GM19099 (cell line): Measurements from ENCODE around the gene RNF223.

Experiments
- POLR2A ChIP-seq: IDR thresholded peaks from 3 replicates; pipeline ENCODE4 v1.6.1; 2011; ENCODE audit warnings: low read depth; ENCODE audit not compliant: insufficient read length; ENCODE audit errors: extremely low read depth

Gene RNF223

GRCh38 chr1:1040004-1040991 lies 33.8 kb downstream of the RNF223 start:
- no peak for TF ChIP-seq POLR2A

DNA sequence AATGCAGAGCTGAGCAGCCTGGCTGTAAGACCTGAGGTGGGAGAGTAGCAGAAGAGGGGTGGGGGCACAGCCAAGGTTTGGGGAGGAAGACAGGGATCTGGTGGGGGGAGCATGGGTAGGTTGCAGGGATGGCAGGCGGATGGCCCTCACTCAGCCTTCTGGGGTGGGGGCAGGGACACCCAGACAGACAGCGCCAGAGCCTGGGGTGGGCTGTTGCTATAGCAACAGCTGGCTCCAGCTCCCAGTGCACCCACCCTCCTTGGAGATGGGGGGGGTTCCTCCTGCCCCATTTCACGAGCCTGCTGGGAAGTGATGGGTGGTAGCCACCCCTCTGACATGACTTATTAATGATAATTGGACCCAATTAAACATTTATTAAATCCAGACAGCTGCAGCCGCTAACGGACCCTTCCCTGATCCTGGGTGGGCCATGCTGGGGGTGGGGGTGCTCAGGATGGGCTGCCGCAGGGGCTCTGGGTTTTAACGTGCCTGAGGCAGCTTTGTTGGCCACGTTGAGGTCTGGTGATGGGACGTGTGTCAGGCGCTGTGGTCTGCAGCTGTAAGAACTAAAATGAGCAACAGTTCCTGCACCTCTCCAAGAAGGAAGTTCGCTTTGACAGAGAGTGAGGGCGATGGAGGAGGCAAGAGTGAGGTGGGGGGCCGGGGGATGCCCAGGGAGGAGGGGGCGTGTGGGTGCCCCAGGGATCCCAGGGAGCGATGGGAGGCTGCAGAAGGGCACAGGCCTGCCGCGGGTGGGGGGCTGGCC lies 34.8 kb downstream of the RNF223 start:
- no peak for TF ChIP-seq POLR2A

DNA sequence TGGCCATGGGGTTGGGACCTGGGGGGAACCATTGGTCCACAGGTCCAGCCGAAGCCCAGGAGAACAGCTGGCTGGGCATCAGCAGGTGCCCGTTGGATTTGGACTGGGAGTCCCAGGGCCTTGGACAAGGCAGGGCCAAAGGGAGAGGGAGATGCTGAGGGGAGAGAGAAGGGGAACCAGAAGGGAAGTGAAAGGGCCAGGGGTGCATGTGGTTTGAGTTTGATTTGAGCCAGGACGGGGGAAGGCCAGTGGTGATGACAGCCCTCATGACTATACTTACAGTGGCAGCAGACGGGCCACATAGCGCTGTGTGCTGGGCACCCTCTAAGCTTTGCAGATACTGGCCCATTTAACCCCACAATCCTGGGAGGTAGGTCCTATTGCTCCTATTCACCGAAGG lies 35.4 kb downstream of the RNF223 start:
- TF ChIP-seq POLR2A, result no peak

DNA sequence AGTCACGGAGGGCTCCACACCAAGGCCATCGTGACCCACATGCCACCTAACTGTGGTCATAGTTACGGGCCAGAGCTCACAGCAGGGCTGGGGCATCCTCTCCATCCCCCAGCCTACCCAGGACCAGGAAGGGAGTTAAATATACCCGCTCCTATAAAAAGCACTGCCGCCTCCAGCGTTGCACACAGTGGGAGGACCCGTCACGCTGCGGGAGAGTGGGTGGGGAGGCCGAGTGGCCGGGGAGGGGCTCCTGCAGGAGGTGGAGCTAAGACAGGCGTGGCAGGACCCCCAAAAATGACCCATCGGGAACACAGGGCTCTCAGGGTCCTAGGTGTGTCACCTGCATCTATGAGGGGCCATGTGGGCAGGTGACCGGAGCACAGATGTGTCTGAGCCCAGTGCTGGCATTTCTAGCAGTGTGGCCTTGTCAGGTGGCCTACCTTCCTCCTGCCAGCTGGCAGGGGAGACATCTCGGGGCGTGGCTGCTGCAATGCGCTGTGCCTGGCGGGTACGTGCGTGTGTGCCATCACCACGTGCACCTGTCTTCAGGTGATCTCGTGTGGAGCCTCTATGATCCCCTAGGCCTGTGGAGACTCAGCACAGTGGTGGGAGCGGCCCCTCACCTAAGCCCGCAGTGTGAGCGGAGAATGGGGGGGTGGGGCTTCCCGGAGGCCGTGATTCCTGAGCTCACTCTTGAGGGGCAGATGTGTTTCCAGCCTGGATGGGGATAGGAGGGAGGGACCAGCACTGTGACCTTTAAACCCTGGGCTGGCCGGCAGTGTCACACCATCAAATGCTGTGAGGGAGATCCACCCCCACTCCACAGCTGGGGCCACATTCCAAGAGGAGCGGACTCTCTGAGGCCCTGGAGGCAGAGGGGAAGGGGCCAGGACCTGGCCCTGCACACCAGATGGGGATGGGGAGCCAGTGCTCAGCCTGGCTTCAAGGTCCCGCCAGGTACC lies 36.5 kb downstream of the RNF223 start:
- no peak for TF ChIP-seq POLR2A

GRCh38 chr1:1035291-1035943 lies 38.7 kb downstream of the RNF223 start:
- TF ChIP-seq POLR2A, result no peak

DNA sequence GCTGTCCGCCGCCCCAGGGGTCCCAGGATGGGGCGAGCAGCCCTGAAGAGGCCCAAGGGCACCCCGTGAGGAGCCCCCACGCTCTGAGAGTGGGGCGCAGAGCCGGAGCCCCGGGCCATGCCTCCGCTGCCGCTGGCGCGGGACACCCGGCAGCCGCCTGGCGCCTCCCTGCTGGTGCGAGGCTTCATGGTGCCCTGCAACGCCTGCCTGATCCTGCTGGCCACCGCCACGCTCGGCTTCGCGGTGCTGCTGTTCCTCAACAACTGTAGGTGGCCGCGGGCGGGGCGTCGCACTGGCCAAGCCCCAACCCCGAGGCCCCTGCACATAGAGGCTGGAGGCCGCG lies 39.7 kb downstream of the RNF223 start:
- no peak for TF ChIP-seq POLR2A

DNA sequence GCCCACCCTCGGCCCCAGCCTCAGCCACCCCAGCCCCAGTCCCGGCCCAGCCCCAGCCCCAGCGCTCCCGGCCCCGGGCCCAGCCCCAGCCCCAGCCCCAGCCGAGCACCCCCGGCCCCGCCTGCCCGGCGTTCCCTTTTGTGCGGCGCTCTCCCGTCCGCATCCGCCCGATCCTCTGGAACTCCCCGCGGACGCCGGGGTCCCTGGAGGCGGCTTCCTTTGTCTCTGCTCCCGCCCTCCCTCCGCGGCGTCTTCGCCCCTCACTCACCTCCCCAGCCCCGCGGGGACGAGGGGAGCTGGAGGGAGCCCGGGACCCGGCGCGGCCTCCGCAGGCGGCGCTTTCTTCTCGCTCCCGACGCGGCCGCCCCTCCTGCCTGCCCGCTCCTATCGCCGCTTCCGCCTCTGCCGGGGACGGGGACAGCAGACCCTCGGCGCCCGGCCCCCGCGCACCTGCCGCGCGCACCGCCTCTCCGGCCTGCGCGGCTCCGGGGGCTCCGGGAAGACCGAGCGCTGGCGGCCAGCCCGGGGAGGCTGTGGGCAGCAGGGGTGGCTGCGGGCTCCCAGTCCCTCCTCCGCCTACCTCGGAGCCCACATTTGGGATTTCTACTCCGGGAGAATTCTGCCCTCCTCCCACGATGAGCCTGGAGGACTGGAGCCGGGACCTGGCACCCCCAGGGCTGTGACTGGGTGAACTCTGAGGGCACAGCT lies 40.2 kb downstream of the RNF223 start:
- no peak for TF ChIP-seq POLR2A

DNA sequence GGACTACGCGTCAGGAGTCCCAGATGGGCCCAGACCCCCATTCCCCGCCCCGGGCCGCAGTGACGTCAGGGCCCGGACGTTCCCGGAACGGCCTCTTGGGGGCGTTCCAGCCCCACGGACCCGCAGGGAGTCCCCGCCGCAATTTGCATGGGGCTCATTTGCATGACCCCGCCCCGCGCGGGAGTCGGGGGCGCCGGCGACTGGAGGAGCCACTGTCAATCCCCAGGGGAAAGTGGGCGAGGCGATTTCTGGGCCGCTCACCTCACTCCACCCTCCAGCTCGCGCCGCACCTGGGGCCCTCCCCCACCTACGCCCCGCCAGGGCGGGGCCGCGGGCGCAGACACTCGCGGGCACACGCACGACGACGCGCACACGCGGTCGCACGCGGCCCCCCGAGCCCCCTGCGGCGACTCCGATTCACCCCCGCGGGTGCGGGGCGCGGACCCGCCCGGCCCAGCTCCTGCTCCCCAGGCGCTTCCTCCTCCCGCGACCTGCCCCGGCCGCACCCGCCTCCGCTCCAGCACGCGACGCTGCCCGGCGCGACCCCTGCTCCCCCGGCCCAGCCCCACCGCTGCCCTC lies 41.0 kb downstream of the RNF223 start:
- no peak for TF ChIP-seq POLR2A

DNA sequence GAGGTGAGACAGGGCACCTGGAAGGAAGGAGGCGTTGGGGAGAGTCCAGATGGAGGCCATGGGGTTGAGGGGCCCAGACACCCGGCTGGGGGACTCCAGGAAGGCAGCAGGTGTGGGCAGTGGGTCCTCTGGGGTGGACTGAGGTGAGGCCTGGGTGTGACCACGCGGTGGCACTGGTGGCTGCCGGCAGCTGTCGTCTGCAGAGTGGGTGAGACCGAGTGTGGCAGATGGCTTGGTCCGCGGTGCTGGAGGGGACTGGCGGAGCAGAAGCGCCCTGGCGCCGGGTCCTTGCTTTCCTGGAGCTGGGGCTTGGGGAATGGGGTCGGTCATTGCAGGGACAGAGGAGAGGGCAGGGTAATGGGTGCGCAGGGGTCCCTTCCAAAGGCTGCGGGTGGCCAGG lies 41.7 kb downstream of the RNF223 start:
- TF ChIP-seq POLR2A, result no peak

DNA sequence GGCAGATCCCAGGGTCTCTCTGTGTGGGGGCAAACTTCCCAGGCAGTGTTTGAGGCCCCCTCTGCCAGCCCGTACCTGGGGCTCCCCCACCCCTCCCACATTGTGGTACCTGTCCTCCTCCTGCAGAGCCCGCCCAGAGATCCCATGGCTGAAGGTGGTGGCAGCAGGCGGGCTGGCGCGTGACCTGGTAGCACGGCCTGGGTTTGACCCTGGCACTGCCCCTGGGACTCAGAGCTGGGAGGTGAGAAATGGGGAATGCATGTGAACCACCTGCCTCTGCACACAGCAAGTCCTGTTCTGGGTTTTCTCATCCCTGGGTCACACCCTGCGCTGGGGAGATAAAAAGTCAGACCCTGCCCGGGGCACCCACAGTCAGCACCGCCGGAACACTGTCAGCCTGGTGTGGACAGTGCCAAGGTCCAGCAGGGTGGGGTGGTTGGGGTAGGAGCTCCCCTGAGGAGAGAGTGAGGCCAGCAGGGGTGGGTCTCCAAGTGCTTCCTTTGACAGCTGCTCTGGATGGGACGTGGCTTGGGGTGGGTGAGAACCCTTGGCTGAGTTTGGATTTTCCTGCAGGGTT lies 42.4 kb downstream of the RNF223 start:
- TF ChIP-seq POLR2A, result no peak

DNA sequence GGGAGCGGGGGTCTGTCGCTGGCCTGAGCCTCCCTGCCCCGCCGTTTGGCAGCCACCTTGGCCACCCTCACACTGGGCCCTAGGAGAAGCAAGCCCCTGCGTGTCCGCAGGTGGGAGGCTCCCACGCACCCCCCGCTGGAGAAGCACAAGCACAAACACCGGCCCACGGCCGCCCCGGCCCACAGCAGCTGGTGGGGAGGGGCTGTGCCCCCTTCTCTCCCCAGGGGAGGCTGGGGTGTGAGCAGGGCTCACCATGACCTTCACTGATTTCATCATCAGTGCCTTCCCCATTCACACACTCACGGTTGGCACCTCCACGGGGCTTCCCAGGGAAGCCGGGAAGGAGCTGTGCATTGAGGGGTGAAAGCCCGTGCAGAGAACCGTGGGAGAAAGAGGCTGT lies 46.3 kb downstream of the RNF223 start:
- TF ChIP-seq POLR2A, result no peak

DNA sequence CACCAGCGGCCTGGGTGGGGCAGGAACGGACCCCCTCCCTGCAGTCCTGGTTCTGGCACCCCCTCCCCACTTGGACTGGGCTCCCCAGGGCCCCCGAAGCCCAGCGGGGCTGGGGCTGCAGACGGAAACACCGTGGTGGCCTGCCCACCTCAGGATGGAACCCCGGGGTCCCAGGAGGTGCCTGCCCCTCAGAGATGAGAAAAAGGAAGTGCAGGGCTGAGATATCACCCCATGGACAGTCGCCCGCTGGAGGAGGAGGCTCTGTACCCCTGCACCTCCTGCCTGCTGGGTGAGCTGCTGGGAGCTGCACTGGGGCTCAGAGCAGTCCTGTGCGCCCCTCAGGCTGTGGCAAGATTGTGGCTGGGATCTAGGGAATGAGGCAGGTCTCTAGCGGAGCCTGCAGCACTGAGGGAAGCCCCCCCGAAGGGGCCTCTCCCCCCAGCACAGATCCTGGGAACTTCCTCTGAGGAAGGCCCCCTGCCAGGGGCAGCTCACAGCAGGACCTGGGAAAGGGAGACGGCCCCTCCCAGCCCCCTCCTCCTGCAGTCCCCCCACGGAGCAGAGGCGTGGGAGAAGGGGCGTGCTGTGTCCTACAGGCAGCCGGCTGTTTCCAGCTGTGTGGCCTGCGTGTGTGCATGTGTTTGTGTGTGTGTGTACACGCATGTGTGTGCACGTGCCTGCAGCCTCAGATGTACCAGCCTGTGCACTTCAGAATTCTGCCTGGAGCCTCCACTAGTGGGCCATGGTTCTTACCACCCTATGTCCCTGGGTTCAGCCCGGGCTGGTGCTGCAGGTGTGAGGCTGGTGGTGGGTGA lies 47.3 kb downstream of the RNF223 start:
- no peak for TF ChIP-seq POLR2A
